Measurements from ENCODE around the gene FGF22. TPM values are rescaled to one million over a fixed set of nuclear protein-coding genes. Genes with fewer than 3 reads are reported as not detected.

FGF22 gene
- total RNA-seq, result 1 to 10 TPM in 1 of 2 experiments, under 1 TPM in 1; 0.72 to 1.1 TPM

- ATAC-seq (ENCODE audit: low read depth) (peak; percentile 90), DNase-seq (peak; percentile 95)
- H3K9me3 Mint-ChIP-seq, result no peaks in the 10 kb centered on the region
- peaks cover 2% of the 10 kb centered on the region for H3K27me3 Mint-ChIP-seq
- POLR2A ChIA-PET, result no interaction called here
- H3K4me1 Mint-ChIP-seq, result peaks cover 5% of the 10 kb centered on the region
- H3K36me3 Mint-ChIP-seq, result no peaks in the 10 kb centered on the region
- H3K4me3 Mint-ChIP-seq, result peak within 1 kb of the TSS; percentile 88
- peak within 1 kb of the TSS; percentile 61 for H3K27ac Mint-ChIP-seq
These were observed at the start of gene FGF22 for GRCh38 chr19:639253-640160. FGF22 (plus strand) TSS chr19:639879; CDS start chr19:639926, 47 bp downstream.

DNA sequence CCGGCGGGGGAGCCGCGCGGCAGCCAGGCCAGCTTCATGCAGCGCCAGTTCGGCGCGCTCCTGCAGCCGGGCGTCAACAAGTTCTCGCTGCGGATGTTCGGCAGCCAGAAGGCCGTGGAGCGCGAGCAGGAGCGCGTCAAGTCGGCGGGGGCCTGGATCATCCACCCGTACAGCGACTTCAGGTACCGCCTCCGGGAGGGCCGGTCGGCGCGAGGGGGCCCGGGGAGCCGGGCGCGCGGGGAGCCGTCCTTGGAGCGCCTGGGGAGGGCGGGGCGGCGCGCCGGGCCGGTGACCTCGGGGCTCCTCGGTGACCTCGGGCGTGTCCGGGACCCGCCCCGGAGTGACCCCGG, 49.3 kb upstream of the FGF22 start:
- DNase-seq, result peak; percentile 53
- Mint-ChIP-seq H3K27me3 (peaks cover 27% of the 10 kb centered on the region), H3K27ac (no peak overlapping the region), H3K4me1 (no peaks in the 10 kb centered on the region), H3K4me3 (no peak overlapping the region), H3K9me3 (no peaks in the 10 kb centered on the region), H3K36me3 (no peaks in the 10 kb centered on the region)
- ATAC-seq (ENCODE audit: low read depth), result peak; percentile 25
- POLR2A ChIA-PET, result no interaction called here

DNA sequence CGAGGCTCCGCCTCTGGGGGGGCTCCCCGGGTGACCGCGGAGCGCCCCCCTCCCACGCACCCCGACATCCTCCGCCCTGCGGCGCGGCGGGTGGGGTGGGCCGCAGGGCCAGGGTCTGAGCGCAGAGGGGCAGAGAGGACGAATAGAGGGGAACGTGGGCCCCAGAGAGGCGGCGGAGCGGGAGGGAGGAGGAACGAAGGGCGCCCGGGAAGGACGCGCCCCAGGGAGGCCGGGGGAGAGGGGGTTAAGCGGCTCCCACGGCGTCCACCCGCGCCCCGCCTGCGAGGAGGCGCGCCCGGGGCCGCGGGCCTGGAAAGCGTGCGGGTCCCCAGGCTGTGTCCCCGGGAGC, 49.0 kb upstream of the FGF22 start:
- no peaks in the 10 kb centered on the region for H3K36me3 Mint-ChIP-seq
- no peaks in the 10 kb centered on the region for H3K4me1 Mint-ChIP-seq
- no peak for ATAC-seq (ENCODE audit: low read depth)
- no peak overlapping the region for H3K4me3 Mint-ChIP-seq
- no peaks in the 10 kb centered on the region for H3K9me3 Mint-ChIP-seq
- peaks cover 27% of the 10 kb centered on the region for H3K27me3 Mint-ChIP-seq
- no peak for DNase-seq
- H3K27ac Mint-ChIP-seq, result no peak overlapping the region
- POLR2A ChIA-PET, result no interaction called here

DNA sequence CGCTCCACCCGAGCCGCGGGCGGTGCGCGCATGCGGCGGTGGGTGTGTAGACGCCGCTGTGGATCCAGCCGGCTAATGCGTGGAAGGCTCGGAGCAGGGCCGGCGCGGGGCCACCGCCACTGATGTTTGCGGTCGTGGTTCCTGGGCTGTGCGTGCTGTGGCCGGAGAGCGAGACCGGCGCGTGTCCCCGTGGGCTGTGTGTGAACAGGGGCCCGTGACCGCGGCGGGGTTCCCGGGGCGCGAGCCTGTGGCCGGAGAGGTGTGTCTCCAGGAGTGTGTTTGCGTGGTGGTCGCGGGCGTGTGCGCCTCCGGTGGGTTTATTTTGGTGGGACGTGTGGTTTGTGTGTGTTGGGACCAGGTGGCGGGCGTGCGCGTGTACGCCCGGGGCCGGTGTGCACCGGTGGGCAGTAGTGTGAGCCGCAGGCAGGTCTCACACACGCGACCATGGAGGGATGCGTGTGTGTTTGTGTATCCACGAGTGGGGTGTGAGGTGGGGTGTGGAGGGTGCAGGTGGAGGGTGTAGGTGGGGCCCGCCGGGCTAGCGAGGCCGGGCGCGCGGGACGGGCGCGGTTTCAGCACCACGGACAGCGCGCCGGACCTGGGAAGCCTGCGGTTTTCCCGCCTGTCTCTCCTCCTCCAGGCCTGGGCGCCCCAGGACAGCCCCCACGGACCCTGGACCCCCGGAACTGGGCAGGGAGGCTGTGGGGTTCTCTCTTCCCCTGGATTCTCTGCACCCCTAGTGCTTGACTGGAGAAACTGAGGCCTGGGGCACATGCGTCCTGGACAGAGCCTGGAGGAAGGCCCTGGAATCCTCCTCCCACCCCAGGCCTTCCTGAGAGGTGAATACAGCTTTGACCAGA, 48.4 kb upstream of the FGF22 start:
- Mint-ChIP-seq H3K36me3 (no peaks in the 10 kb centered on the region), H3K4me1 (no peaks in the 10 kb centered on the region), H3K27ac (no peak overlapping the region), H3K9me3 (no peaks in the 10 kb centered on the region), H3K27me3 (peaks cover 27% of the 10 kb centered on the region), H3K4me3 (no peak overlapping the region)
- POLR2A ChIA-PET, result no interaction called here
- peak; percentile 56 for DNase-seq
- no peak for ATAC-seq (ENCODE audit: low read depth)

GRCh38 chr19:592101-592500, 47.6 kb upstream of the FGF22 start:
- Mint-ChIP-seq H3K4me1 (no peaks in the 10 kb centered on the region), H3K27ac (no peak overlapping the region), H3K27me3 (peaks cover 27% of the 10 kb centered on the region), H3K36me3 (no peaks in the 10 kb centered on the region), H3K9me3 (no peaks in the 10 kb centered on the region), H3K4me3 (no peak overlapping the region)
- no peak for DNase-seq
- ATAC-seq (ENCODE audit: low read depth), result no peak
- POLR2A ChIA-PET, result no interaction called here

GRCh38 chr19:593055-593454, 46.6 kb upstream of the FGF22 start:
- ATAC-seq (ENCODE audit: low read depth) (no peak), DNase-seq (no peak)
- Mint-ChIP-seq H3K27ac (no peak overlapping the region), H3K4me3 (no peak overlapping the region), H3K36me3 (no peaks in the 10 kb centered on the region), H3K9me3 (no peaks in the 10 kb centered on the region), H3K27me3 (peaks cover 22% of the 10 kb centered on the region), H3K4me1 (no peaks in the 10 kb centered on the region)
- POLR2A ChIA-PET, result no interaction called here

- POLR2A ChIA-PET, result no interaction called here
- DNase-seq (no peak), ATAC-seq (ENCODE audit: low read depth) (no peak)
- no peaks in the 10 kb centered on the region for H3K4me1 Mint-ChIP-seq
- H3K9me3 Mint-ChIP-seq, result no peaks in the 10 kb centered on the region
- no peak overlapping the region for H3K27ac Mint-ChIP-seq
- H3K27me3 Mint-ChIP-seq, result peaks cover 20% of the 10 kb centered on the region
- no peak overlapping the region for H3K4me3 Mint-ChIP-seq
- H3K36me3 Mint-ChIP-seq, result no peaks in the 10 kb centered on the region
These were observed 46.2 kb upstream of the FGF22 start for GRCh38 chr19:593505-593904.

GRCh38 chr19:594265-594870, 45.3 kb upstream of the FGF22 start:
- Mint-ChIP-seq H3K4me3 (no peak overlapping the region), H3K27ac (no peak overlapping the region), H3K27me3 (peaks cover 14% of the 10 kb centered on the region), H3K9me3 (no peaks in the 10 kb centered on the region), H3K4me1 (no peaks in the 10 kb centered on the region), H3K36me3 (no peaks in the 10 kb centered on the region)
- POLR2A ChIA-PET, result no interaction called here
- ATAC-seq (ENCODE audit: low read depth), result no peak
- DNase-seq, result no peak

GRCh38 chr19:595326-596262, 44.1 kb upstream of the FGF22 start:
- Mint-ChIP-seq H3K9me3 (no peaks in the 10 kb centered on the region), H3K27me3 (peaks cover 14% of the 10 kb centered on the region), H3K27ac (no peak overlapping the region), H3K4me1 (no peaks in the 10 kb centered on the region), H3K4me3 (no peak overlapping the region), H3K36me3 (no peaks in the 10 kb centered on the region)
- DNase-seq (no peak), ATAC-seq (ENCODE audit: low read depth) (no peak)
- POLR2A ChIA-PET, result no interaction called here

- H3K27me3 Mint-ChIP-seq, result peaks cover 11% of the 10 kb centered on the region
- POLR2A ChIA-PET, result no interaction called here
- H3K4me3 Mint-ChIP-seq, result no peak overlapping the region
- H3K4me1 Mint-ChIP-seq, result no peaks in the 10 kb centered on the region
- ATAC-seq (ENCODE audit: low read depth), result no peak
- DNase-seq, result no peak
- no peak overlapping the region for H3K27ac Mint-ChIP-seq
- H3K36me3 Mint-ChIP-seq, result no peaks in the 10 kb centered on the region
- no peaks in the 10 kb centered on the region for H3K9me3 Mint-ChIP-seq
These were observed 43.4 kb upstream of the FGF22 start for GRCh38 chr19:596263-596655.

GRCh38 chr19:597406-598315, 42.0 kb upstream of the FGF22 start:
- Mint-ChIP-seq H3K9me3 (no peaks in the 10 kb centered on the region), H3K27me3 (peaks cover 9% of the 10 kb centered on the region), H3K4me1 (peaks cover 1% of the 10 kb centered on the region), H3K36me3 (no peaks in the 10 kb centered on the region), H3K4me3 (no peak overlapping the region), H3K27ac (no peak overlapping the region)
- DNase-seq, result no peak
- ATAC-seq (ENCODE audit: low read depth), result no peak
- POLR2A ChIA-PET, result no interaction called here

DNA sequence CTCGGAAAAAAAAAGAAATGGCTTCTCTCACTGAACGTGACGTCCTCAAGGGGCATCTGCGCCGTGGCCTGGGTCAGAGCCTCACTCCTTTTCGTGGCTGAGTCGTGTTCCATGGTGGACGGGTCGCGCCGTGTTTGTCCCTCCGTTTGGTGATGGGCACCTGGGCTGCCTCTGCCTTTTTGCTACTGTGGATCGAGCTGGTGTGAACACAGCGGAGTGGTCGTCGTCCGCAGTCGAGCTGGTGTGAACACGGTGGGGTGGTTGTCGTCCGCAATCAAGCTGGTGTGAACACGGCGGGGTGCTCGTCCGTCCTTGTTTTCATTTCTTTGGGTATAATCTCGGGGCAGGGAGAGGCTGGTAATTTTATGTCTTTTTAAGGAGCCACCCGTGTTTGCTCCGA, 38.4 kb upstream of the FGF22 start:
- Mint-ChIP-seq H3K4me3 (no peak overlapping the region), H3K4me1 (peaks cover 7% of the 10 kb centered on the region), H3K9me3 (peaks cover 1% of the 10 kb centered on the region), H3K27ac (no peak overlapping the region), H3K27me3 (no peaks in the 10 kb centered on the region), H3K36me3 (no peaks in the 10 kb centered on the region)
- no peak for ATAC-seq (ENCODE audit: low read depth)
- DNase-seq, result no peak
- POLR2A ChIA-PET, result no interaction called here

Data from activated naive CD8-positive, alpha-beta T cell treated with anti-CD3 and anti-CD28 coated beads, Interleukin-2, amount 10 ng/mL, durations not matched to agents 7 days and 5 days (primary cell).